NCI-H2196 (cell line): ENCODE results near the gene DPP6.

Experiments used
- DNase-seq: peaks from one replicate; lab custom pipeline; 2025; ENCODE audit not compliant: unreplicated experiment; lab: John Stamatoyannopoulos, UW

The DPP6 gene

GRCh38 chr7:154844955-154845354 is 792.8 kb downstream of the DPP6 start:
- DNase-seq, result no peak

- DNase-seq, result no peak
These were observed 796.3 kb downstream of the DPP6 start for GRCh38 chr7:154848464-154848863.

GRCh38 chr7:154852205-154852604 is 800.0 kb downstream of the DPP6 start:
- no peak for DNase-seq

GRCh38 chr7:154853063-154853726 is 801.0 kb downstream of the DPP6 start:
- DNase-seq, result no peak

- DNase-seq, result no peak
These were observed 801.5 kb downstream of the DPP6 start for GRCh38 chr7:154853727-154854095.

GRCh38 chr7:154854836-154855235 is 802.6 kb downstream of the DPP6 start:
- DNase-seq, result no peak

GRCh38 chr7:154855366-154855765 is 803.2 kb downstream of the DPP6 start:
- no peak for DNase-seq

DNA sequence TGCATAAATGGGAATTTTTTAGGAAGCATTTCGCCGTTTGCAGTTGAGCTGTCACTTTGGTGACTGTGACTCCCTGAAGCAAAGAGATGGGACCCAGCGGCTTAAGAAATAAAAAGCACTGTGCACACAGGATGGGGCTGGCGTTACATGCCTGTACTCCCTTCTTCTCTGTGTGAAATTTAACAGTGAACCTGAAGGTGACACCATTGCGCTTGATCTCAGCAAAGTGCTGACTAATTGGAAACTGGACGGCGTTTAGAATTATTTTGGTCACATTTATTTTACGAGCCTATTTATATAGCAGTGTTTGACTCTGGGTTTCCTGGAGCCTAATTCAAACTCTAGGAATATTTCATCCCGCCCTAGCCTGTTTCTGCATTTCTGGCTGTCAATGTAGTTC is 804.5 kb downstream of the DPP6 start:
- DNase-seq, result no peak

DNA sequence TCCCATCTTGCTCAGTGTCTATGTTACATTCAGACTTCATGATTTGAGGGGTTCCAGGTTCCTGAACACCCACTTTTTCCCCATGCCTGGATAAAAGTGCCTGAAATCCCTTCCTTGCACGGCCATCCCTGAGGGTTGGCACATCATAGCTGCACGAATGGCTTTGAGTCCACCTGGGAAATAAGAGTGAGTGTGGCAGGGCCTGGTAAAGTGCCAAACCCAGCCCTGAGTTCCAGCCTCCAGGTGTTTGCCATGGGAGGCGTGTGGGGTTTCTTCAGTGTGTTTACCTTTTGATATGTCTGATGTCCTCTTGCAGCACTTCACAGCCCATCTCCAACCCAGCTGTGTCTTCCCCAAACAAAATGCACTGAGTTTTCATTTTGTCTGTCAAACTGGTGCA is 805.0 kb downstream of the DPP6 start:
- DNase-seq, result no peak

GRCh38 chr7:154857728-154858681 is 805.8 kb downstream of the DPP6 start:
- DNase-seq, result no peak

- no peak for DNase-seq
These were observed 806.8 kb downstream of the DPP6 start for GRCh38 chr7:154858836-154859537.

GRCh38 chr7:154859747-154860620 is 807.8 kb downstream of the DPP6 start:
- no peak for DNase-seq

- DNase-seq, result no peak
These were observed 808.6 kb downstream of the DPP6 start for GRCh38 chr7:154860621-154861375.

DNA sequence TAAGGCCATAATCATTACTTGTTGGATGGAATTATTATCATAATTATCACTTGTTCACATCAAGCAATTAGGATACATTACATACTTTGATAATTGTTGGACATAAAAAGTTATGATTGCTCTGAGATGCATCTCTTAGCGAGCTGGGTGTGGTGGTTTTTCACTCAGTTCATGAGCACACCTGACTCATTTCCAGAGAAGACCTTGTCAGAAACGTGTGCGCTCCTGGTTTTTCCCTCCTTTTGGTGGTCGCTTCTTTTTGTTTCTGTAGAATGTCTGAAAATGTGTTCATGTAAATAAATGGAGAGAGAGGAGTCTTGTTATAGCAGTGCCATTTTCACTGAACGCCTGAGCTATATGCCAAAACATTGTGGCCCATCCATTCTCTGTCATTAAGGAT is 809.4 kb downstream of the DPP6 start:
- DNase-seq, result no peak

DNA sequence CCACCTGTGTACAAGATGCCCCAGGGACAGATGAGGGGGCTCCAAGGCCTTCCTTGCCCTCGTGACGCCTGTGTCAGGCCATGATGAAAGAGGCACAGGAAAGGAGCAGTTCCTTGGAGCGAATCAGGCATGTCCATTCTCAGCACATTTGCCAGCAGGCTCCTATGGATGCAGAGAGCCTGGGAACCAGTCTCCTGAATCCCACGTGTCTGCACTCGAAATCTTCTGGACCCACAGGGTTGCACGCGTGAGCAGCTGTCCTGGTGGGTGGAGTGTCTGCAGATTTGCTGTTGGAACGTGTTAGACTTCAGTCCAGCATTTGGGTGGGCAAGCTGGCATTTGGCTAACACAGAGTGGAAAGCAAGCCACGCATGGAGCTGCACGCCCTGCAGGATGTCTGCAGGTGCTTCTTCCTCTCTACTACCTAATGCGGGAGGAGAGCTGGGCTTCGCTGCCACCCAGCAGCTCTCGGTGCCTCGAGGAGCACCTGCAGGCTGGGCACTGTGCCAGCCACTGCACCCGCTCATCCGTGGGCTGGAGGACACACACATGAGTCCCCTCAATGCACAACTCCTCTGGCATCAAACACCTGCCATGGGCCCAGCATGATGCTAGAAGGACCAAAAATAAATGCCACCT is 810.1 kb downstream of the DPP6 start:
- DNase-seq, result no peak

- DNase-seq, result no peak
These were observed 811.7 kb downstream of the DPP6 start for GRCh38 chr7:154863766-154864522.

DNA sequence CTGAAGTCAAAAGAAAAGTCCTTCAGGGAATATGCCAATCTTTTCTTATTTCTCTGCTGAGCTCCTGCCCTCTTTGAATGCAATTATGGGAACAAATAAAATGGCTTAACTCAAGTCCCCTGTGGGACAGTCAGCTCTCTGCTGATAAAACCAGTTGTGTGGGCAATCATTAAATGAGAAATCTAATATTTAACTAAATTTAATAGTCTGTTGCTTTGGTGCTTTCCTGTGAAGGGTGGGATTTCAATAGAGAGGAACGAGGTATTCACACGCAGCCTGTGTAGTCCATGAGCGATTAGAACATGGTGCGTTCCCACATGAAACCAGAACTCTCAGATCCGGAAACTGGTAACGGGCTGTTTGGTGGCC is 812.3 kb downstream of the DPP6 start:
- DNase-seq, result no peak

DNA sequence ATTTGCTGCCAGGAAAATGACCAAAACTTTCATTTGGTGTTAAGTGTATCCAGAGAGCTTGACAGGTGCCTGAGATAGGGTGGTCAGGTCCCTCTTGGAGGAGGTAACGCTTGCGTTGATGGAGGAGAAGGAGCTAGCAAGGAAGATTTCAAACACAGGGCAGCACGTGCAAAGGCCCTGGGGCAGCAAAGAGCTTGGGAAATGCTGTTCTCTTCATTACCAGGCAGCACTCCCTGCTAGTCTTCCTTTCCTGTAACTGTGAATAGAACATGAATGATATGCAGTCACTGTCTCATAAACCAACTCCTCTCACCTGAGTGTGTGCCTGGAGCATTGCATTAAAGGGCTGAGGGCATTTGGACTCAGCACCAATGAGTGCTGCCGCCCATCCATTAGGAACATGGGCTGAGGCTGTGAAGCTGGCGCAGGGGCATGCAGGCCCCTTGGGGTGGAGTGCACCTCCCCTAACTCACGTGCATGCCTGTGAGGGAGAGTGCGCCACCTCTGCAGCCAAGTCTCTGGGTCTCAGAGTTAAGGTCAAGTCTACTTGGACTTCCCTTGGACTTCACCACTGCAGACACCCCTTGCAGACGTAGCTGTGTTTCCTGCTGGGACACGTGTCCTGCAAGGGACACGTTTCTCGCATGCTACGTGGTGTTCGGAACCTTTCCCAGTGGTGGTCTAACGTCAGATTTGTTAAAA is 813.9 kb downstream of the DPP6 start:
- no peak for DNase-seq
